Activated naive CD4-positive, alpha-beta T cell treated with anti-CD3 and anti-CD28 coated beads, Interleukin-2, amount 50 U/mL, for 16 hours (primary cell): Measurements from ENCODE around the gene RNF215.

Experiments used
- DNase-seq: peaks from one replicate; pipeline ENCODE4 v3.0.0-alpha.2; 2020

RNF215 gene

GRCh38 chr22:30393885-30394284, 6.7 kb upstream of the RNF215 start:
- DNase-seq: no peak

GRCh38 chr22:30393322-30393680, 6.1 kb upstream of the RNF215 start:
- DNase-seq: no peak

GRCh38 chr22:30392661-30393321, 5.6 kb upstream of the RNF215 start:
- DNase-seq: no peak

- DNase-seq: peak; percentile 82
Measured at GRCh38 chr22:30390974-30391691, 3.9 kb upstream of the RNF215 start.

GRCh38 chr22:30386608-30386959, 627 bp downstream of the RNF215 start:
- DNase-seq: no peak

- no peak for DNase-seq
Measured at GRCh38 chr22:30385942-30386341, 1.3 kb downstream of the RNF215 start.

GRCh38 chr22:30383061-30383460, 4.2 kb downstream of the RNF215 start:
- DNase-seq: no peak

GRCh38 chr22:30382340-30382739, 4.9 kb downstream of the RNF215 start:
- DNase-seq: no peak

GRCh38 chr22:30381264-30381663, 5.9 kb downstream of the RNF215 start:
- DNase-seq: no peak

- DNase-seq: no peak
Measured at GRCh38 chr22:30380011-30380410, 7.2 kb downstream of the RNF215 start.

- DNase-seq: no peak
Measured at GRCh38 chr22:30375312-30375849, 11.8 kb downstream of the RNF215 start.

GRCh38 chr22:30373331-30374325, 13.6 kb downstream of the RNF215 start:
- DNase-seq: no peak

- DNase-seq: no peak
Measured at GRCh38 chr22:30372915-30373314, 14.3 kb downstream of the RNF215 start.

- no peak for DNase-seq
Measured at GRCh38 chr22:30371981-30372380, 15.2 kb downstream of the RNF215 start.

GRCh38 chr22:30371321-30371720, 15.9 kb downstream of the RNF215 start:
- DNase-seq: no peak

- DNase-seq: no peak
Measured at GRCh38 chr22:30370641-30371230, 16.5 kb downstream of the RNF215 start.

GRCh38 chr22:30368420-30368819, 18.8 kb downstream of the RNF215 start:
- no peak for DNase-seq

- DNase-seq: no peak
Measured at GRCh38 chr22:30365891-30366290, 21.3 kb downstream of the RNF215 start.

GRCh38 chr22:30362651-30363281, 24.4 kb downstream of the RNF215 start:
- DNase-seq: no peak

- no peak for DNase-seq
Measured at GRCh38 chr22:30361916-30362650, 25.1 kb downstream of the RNF215 start.

- no peak for DNase-seq
Measured at GRCh38 chr22:30358541-30358940, 28.7 kb downstream of the RNF215 start.
